HG03442 (cell line): ENCODE data around the gene PKDREJ.

Source experiments
- ATAC-seq: cut with Tn5 transposase; IDR thresholded peaks from one replicate; pipeline ENCODE4 v1.9.1; 2021; ENCODE audit warnings: mild to moderate bottlenecking, moderate library complexity; ENCODE audit not compliant: unreplicated experiment

The PKDREJ gene

GRCh38 chr22:46289244-46289891, 26.2 kb upstream of the PKDREJ start:
- ATAC-seq, result no peak

- no peak for ATAC-seq
Observed at GRCh38 chr22:46288846-46289243, 25.7 kb upstream of the PKDREJ start.

DNA sequence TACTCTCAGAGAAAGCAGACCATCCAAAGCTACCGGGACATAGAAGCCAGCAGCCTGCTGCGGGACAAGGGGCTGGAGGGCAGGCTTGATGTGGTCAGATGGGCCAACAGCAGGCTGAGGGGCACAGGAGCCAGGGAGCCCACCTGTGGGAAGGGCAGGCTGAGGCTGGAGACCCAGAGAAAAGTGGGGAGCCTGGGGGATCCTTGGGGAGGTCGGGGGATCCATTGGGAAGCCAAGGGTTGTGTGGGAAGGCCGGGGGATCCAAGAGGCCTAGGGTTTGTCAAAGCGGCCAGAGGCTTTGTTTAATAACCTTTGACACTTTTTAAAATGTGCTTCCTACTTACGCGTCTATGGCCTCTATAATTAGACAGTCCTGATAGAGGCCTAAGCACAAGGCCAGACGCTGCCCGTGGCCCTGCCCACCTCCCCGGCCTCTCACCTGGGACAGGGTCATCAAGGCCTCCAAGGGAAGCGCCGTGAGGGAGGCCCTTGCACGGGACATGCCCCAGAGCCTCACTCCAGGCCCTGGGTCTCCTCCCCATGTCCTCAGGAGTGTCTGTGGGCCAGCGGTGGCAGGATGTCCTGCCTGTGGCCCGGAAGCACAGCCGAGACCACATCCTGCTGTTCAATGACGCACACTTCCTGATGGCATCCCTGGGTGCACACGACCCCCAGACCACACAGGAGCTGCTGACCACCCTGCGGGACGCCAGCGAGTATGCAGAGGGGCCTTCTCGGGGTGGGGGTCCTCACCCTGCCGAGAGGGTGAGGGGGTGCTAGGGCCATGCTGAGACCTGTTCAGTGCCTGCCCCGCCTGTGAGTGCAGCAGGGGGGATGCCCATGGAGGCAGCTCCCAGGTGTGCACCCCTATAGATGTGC, 25.0 kb upstream of the PKDREJ start:
- ATAC-seq, result no peak

DNA sequence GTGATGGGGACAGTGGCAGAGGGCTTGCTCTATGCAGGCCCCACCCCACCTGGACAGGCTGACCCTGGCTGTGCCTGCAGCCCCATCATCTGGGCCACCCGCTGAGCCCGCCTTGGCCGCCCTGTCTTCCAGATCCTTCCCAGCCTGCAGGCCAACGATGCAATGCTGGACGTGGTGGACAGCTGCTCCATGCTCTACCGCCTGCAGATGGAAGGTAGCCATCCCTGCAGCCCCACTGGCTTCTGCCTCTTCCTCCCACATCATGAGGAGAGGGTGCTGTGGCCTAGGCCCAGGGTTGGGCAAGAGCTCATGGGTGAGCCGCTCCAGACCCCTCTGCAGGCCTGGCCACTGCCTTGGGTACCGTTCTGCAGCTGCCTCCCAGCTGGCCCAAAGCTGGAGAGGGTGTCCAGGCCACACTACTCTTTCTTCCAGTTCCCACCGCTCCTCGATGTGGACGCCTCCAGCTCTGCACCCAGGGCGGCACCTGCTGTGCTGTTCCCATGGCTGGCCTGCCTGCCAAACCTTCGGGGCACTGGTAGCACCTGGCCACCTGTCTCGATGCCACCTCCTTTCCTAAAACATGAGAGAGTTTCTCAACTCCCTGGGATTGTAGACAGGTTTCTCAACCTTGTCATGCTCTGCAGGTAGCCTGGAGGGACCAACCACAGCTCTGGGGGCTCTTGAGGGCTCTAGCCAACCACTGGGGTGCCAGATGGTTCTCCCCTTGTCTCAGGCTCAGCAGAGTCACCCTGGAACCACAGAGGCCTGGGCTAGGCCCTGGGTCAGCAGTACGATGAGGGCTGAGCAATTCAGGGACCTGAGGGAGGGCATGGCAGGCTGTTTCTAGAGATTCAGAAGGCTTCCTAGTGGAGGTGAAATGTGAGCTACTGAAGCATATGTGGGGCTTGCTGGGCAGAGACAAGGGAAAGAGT, 24.1 kb upstream of the PKDREJ start:
- no peak for ATAC-seq

- no peak for ATAC-seq
Observed at GRCh38 chr22:46286006-46286405, 22.9 kb upstream of the PKDREJ start.

GRCh38 chr22:46281866-46282678, 18.9 kb upstream of the PKDREJ start:
- no peak for ATAC-seq

DNA sequence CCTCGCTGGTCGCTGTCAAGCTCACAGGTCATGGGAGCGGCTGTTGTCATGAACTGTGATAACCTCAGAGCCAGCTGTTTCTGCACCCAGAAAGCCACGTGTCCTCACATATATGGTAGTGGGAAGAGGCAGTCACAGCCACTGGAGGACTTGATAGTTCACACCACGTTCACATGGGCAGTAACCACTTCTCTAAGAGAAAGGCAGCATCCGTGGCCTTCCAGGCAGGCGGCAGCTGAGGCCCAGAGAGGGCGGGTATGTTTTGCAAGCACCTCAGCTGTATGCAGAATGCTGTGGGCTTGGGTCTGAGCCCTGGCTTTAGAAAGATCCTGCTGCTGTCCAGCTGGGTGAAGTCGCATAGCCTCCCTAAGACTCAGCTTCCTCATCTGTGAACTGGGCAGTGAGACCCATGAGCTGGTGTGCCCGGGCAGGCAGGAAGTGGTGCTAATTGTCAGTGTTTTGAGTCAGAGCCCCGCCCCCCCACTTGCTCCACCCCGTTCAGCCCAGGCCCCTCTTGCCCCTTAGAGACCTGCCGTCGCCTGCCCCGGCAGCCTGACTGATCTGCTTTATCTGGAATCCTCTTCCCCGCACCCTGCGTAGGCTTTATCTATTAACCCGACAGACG, 18.0 kb upstream of the PKDREJ start:
- no peak for ATAC-seq

DNA sequence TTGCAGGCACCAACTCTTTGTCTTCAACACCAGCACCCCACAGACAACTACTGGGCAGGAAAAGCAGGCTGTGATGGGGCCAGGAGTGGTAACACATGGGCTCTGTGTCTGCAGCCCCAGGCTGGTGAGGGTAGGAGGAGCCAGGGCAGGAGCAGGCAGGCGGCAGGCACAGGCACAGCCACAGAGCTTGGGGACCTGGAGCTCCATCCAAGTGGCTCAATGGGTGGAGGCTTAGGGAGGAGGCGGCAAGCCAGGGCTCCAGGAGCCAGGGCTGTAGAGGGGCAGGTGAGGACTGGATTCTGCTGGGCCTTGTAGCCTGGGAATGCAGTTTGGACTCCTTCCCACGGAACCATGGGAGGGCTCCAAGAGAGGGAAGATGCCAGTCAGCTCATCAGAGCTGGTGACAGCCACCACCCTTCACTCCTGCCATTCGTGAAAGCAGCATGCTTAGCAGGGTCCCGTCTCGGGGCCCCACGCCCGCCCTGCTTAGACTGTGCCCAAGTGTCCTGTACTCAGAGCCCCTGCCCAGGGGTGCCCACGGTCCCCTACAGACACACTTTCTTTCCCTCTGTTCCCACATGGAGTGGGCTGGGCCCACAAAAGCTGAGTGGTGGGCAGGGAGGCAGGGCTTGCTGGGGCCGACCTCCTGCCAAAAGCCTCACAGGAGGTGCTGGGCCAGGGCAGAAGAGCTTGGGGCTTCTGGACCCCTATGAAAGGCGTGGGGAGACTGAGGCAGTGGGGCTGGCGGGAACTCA, 17.1 kb upstream of the PKDREJ start:
- no peak for ATAC-seq

- ATAC-seq, result no peak
Observed at GRCh38 chr22:46278656-46279645, 15.8 kb upstream of the PKDREJ start.

GRCh38 chr22:46276563-46276962, 13.4 kb upstream of the PKDREJ start:
- ATAC-seq, result no peak

DNA sequence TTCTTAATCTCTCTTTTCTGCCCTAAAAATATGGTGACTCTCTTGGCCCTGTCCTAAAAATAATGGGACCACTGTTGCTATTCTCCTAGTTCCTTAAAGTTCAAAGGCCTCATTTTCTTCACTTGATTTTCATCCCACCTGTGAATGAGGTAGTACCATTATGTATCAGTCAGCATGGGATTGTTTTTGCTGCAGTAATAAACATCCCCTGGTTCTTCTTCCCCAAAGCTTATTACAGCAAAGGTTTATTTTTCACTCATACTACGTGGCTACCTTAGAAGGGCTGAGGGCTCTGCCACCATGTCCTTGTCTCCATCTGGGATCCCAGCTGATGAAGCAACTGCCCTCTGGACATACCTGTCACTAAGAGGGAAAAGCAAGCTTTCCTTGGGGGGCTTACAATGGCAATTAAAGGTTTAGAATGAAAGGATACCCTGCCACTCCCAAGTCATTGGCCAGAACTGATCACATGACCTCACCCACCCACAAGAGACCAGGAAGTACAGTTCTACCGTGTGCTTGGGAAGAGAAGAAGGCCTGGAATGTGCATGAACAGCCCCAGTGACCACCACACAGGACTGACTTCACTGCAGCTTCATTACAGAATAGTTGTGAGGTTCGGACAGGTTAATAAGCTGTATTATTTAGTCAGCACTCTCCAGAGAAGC, 12.4 kb upstream of the PKDREJ start:
- no peak for ATAC-seq

DNA sequence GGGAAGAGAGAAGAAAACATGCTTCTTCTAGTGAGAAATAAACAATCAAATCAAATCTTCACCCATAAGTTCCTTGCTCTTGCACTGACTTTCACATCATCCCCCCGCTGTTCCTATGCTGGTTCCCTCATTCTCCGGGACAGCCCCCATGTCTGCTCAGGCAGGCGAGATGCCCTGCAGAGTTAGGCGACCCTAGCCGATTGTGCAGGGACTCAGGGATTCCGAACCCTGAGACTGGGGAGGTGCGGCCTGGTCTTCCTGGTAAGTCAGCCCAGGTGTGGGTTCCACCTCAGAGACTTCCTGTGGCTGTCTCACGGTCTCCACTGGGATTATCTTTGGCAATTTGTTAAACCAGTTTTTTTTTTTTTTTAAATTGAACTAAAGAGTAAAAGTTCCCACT, 11.2 kb upstream of the PKDREJ start:
- ATAC-seq, result no peak

DNA sequence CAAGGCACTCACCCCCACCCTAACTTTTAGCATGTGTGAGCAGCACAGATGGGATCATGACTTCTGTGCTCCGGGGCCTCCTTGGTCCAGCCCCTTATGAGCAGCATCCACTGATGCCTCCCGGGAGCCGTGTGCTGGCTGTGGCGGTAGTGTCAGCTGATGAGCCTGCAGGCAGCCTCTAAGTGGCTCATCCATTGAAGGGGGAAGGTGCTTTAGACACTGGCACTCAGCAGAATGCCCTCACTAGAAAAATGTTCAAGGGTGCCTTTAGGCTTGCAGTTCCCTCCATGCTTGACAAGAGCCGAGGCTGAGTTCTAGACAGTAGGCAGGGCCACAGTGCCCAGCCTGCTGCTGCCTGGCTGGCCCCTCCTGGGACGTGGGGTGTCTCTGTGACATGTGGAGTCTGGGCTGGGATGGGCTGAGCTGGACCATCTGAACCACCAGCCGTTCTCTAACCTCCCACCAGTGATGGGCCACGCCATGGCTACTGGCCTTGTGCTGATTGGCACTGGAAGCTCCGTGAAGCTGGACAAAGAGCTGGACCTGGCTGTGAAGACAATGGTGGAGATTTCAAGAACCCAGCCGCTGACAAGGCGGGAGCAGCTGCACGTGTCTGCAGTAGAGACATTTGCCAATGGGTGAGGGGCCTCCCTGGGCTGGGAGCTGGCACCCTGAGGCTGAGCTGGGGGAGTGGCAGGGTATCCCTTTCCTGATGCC, 10.4 kb upstream of the PKDREJ start:
- no peak for ATAC-seq

GRCh38 chr22:46272762-46273431, 9.8 kb upstream of the PKDREJ start:
- no peak for ATAC-seq

DNA sequence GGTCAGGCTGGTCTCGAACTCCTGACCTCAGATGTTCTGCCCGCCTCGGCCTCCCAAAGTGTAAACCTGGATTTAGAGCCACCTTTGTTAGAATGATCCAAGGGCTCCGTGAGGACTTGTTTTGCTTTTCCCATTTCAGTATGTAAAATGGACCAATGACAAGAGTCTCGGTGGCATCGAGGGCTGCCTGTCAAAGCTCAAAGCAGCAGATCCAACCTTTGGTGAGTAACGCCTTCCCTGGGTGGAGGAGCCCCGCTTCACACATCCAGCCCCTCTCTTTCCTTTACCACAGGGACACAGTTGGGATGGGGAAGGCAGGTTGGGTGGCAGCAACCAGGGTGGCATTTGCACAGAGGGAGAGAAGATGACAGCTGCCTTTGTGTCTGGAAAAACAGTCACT, 9.1 kb upstream of the PKDREJ start:
- ATAC-seq, result no peak

DNA sequence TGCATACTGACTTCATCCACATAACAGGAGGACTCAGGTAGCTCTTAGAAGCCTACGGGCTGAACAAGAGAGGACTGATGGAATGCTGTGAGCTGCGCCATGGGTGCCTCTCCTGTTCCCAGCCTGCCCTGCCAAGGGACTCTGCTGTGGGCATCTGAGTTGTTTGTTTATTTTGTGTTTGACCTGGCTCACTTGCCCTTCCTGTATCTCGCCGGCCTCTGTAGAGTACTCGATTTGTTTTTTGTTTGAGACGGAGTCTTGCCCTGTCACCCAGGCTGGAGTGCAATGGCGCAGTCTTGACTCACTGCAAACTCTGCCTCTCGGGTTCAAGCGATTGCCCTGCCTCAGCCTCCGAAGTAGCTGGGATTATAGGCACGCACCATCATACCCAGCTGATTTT, 6.4 kb upstream of the PKDREJ start:
- ATAC-seq, result no peak
